Measurements from ENCODE around the gene ADAP1.

Gene ADAP1

DNA sequence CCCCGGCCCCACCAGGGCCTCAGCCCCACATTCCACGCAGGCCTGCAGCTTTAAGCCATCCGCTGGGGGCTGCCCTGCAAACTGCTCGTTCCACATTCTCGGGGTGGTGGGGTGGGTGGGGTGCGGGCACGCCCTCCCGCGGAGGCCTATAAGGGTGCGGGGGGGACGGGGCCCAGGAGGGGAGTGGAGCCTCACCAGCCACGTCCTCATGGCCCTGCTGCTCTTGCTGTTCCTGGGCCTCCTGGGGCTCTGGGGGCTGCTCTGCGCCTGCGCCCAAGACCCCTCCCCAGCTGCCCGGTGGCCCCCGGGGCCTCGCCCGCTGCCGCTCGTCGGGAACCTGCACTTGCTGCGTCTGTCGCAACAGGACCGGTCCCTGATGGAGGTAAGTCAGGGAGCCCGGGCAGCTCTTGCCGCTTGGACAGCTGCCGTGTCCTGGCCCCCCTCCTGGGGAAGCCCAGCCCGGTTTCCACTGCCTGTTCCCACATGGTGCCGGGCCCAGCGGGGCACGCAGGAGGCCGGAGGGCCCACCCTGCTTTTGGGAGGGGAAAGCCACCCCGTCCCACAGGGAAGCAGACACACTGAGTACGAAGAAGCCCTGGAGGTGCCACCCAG lies 28.6 kb upstream of the ADAP1 start, which contains the start of gene CYP2W1:
TSS of gene CYP2W1 (plus strand) at position 178 of the 612 bp plus-strand sequence. CDS start at position 209, 31 bp downstream.
- Histone ChIP-seq H2AFZ (ENCODE audit: low read depth, low read length, severe bottlenecking) (no peak within 1 kb of the TSS), H3F3A (ENCODE audit: insufficient read depth) (no peaks in the 10 kb centered on the region), H3K4me2 (ENCODE audit: low read depth, low read length, poor library complexity, severe bottlenecking) (no peak within 1 kb of the TSS), H4K20me1 (ENCODE audit: low read depth, low read length) (no peaks in the 10 kb centered on the region), H3K9me3 (ENCODE audit: insufficient read depth, low read length) (no peaks in the 10 kb centered on the region), H3K27me3 (ENCODE audit: low read length) (no peaks in the 10 kb centered on the region), H3K9ac (ENCODE audit: low read length) (no peak within 1 kb of the TSS), H3K9me2 (replicated peaks; ENCODE audit: insufficient read depth, low read length) (no peaks in the 10 kb centered on the region), H3K36me3 (ENCODE audit: low read length) (no peaks in the 10 kb centered on the region), H3K4me3 (ENCODE audit: insufficient read depth, low read length, poor library complexity, severe bottlenecking) (no peak within 1 kb of the TSS), H3K27ac (ENCODE audit: low read depth, low read length) (no peak within 1 kb of the TSS), H3K79me2 (ENCODE audit: insufficient read depth, low read length) (no peaks in the 10 kb centered on the region)
- TF ChIP-seq, protein P1, sequence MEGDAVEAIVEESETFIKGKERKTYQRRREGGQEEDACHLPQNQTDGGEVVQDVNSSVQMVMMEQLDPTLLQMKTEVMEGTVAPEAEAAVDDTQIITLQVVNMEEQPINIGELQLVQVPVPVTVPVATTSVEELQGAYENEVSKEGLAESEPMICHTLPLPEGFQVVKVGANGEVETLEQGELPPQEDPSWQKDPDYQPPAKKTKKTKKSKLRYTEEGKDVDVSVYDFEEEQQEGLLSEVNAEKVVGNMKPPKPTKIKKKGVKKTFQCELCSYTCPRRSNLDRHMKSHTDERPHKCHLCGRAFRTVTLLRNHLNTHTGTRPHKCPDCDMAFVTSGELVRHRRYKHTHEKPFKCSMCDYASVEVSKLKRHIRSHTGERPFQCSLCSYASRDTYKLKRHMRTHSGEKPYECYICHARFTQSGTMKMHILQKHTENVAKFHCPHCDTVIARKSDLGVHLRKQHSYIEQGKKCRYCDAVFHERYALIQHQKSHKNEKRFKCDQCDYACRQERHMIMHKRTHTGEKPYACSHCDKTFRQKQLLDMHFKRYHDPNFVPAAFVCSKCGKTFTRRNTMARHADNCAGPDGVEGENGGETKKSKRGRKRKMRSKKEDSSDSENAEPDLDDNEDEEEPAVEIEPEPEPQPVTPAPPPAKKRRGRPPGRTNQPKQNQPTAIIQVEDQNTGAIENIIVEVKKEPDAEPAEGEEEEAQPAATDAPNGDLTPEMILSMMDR (IDR thresholded peaks at IDR 0.05; ENCODE audit: insufficient read depth, low read length, poor library complexity, severe bottlenecking) = no peak
- TF ChIP-seq EZH2phosphoT487 (conservative IDR thresholded peaks at IDR 0.05; ENCODE audit: low read length) = no peak

DNA sequence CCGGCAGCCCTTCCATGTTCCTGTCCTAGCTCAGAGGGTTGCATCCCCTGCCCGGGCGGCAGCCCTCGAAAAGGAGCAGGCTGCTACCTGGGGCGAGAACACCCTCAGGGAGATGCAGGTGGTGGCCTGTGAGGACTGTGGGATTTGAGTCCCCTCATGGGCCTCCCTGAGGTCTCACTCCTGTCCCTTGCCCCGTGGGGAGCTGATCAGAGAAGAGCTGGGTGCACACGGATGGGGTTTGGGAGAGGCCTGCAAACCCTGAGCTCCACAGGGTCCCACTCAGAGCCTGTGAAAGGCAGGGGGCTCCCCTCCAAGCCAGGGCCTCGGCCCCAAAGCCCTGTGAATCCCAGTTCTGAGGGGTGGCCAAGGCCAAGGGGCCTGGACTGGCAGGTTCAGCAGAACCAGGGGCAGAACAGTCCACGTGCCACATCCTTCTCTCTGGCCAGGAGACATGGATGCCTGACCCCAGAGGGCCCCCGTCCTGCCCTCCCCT lies 28.1 kb upstream of the ADAP1 start:
- Histone ChIP-seq H3K4me3 (ENCODE audit: insufficient read depth, low read length, poor library complexity, severe bottlenecking) (no peak overlapping the region), H3F3A (ENCODE audit: insufficient read depth) (no peaks in the 10 kb centered on the region), H3K4me2 (ENCODE audit: low read depth, low read length, poor library complexity, severe bottlenecking) (no peak overlapping the region), H2AFZ (ENCODE audit: low read depth, low read length, severe bottlenecking) (no peak overlapping the region), H3K9ac (ENCODE audit: low read length) (no peak overlapping the region), H3K27me3 (ENCODE audit: low read length) (no peaks in the 10 kb centered on the region), H3K36me3 (ENCODE audit: low read length) (no peaks in the 10 kb centered on the region), H3K9me2 (replicated peaks; ENCODE audit: insufficient read depth, low read length) (no peaks in the 10 kb centered on the region), H4K20me1 (ENCODE audit: low read depth, low read length) (no peaks in the 10 kb centered on the region), H3K79me2 (ENCODE audit: insufficient read depth, low read length) (no peaks in the 10 kb centered on the region), H3K27ac (ENCODE audit: low read depth, low read length) (no peak overlapping the region), H3K9me3 (ENCODE audit: insufficient read depth, low read length) (no peaks in the 10 kb centered on the region)
- TF ChIP-seq, protein P1 (IDR thresholded peaks at IDR 0.05; ENCODE audit: insufficient read depth, low read length, poor library complexity, severe bottlenecking) = no peak
- TF ChIP-seq EZH2phosphoT487 (conservative IDR thresholded peaks at IDR 0.05; ENCODE audit: low read length) = no peak

DNA sequence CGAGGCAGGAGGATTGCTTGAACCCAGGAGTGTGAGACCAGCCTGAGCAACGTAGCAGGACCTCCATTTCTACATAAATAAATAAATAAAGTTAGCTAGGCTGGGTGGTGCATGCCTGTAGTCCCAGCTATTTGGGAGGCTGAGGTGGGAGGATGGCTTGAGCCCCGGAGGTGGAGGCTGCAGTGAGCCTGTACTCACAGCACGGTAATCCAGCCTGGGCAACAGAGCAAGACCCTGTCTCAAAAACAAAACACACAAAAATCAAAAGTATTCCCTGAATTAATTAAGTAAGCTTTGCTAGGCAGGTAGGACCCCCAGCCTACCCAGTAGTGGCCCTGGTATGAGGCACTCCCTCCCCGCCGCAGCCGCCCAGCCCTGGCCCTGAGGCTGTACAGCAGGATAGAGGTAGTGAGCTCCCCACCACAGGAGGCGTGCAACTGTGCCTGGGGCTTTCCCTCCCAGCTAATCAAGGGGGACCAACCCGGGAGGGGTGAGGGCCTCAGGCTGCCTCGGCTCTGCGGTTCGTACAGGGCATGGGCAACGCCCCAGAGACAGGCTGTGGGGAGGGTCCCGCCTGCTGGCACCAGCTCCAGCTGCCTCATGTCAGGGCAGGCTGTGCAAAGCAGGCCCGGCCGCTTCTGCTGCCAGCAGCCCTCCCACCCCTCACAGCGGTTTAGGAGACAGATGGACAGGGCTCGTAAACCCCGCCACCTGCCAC lies 27.5 kb upstream of the ADAP1 start:
- Histone ChIP-seq H3K27me3 (ENCODE audit: low read length) (no peaks in the 10 kb centered on the region), H3K9me3 (ENCODE audit: insufficient read depth, low read length) (no peaks in the 10 kb centered on the region), H3K36me3 (ENCODE audit: low read length) (no peaks in the 10 kb centered on the region), H3K27ac (ENCODE audit: low read depth, low read length) (no peak overlapping the region), H3K9me2 (replicated peaks; ENCODE audit: insufficient read depth, low read length) (no peaks in the 10 kb centered on the region), H3F3A (ENCODE audit: insufficient read depth) (no peaks in the 10 kb centered on the region), H3K4me3 (ENCODE audit: insufficient read depth, low read length, poor library complexity, severe bottlenecking) (no peak overlapping the region), H3K4me2 (ENCODE audit: low read depth, low read length, poor library complexity, severe bottlenecking) (no peak overlapping the region), H2AFZ (ENCODE audit: low read depth, low read length, severe bottlenecking) (no peak overlapping the region), H4K20me1 (ENCODE audit: low read depth, low read length) (no peaks in the 10 kb centered on the region), H3K9ac (ENCODE audit: low read length) (no peak overlapping the region), H3K79me2 (ENCODE audit: insufficient read depth, low read length) (no peaks in the 10 kb centered on the region)
- no peak for TF ChIP-seq EZH2phosphoT487 (conservative IDR thresholded peaks at IDR 0.05; ENCODE audit: low read length)
- TF ChIP-seq, protein P1 (IDR thresholded peaks at IDR 0.05; ENCODE audit: insufficient read depth, low read length, poor library complexity, severe bottlenecking) = no peak
